OCI-LY1 (cell line): ENCODE results near the gene FAM90A1.
"Not testable (repeated sequence)": the region's sequence is repeated elsewhere in the genome, so short reads cannot be mapped to it uniquely, and the experiment has no call there.

Experiments
- H2AFZ ChIP-seq: fragments of 200-600 bp; sonication (generic), shearing (Covaris generic); 2 replicates; pipeline ENCODE4 v1.6.0; 2014; ENCODE audit warnings: antibody characterized with exemption, mild to moderate bottlenecking, low read length
- H3F3A ChIP-seq: fragments of 200-600 bp; sonication (generic), shearing (Covaris generic); 2 replicates; pipeline ENCODE4 v1.6.0; 2014; ENCODE audit warnings: mild to moderate bottlenecking, antibody characterized with exemption, low read length, moderate library complexity; ENCODE audit not compliant: insufficient read depth
- H3K27ac ChIP-seq: fragments of 200-600 bp; sonication (generic); 2 replicates; pipeline ENCODE4 v1.5.1; 2014; ENCODE audit warnings: low read length, mixed run types, mild to moderate bottlenecking, low read depth; ENCODE audit not compliant: poor library complexity, severe bottlenecking
- H3K27me3 ChIP-seq: fragments of 200-600 bp; sonication (generic); 2 replicates; pipeline ENCODE4 v1.6.0; 2014; ENCODE audit warnings: antibody characterized with exemption, mild to moderate bottlenecking, low read length, moderate library complexity; ENCODE audit not compliant: insufficient read depth
- H3K36me3 ChIP-seq: fragments of 200-600 bp; sonication (generic); 2 replicates; pipeline ENCODE4 v1.6.1; 2014; ENCODE audit warnings: mild to moderate bottlenecking, antibody characterized with exemption, low read length, moderate library complexity, mixed read lengths; ENCODE audit not compliant: insufficient read depth
- H3K4me1 ChIP-seq: fragments of 200-600 bp; sonication (generic); 2 replicates; pipeline ENCODE4 v1.5.1; 2014; ENCODE audit warnings: mild to moderate bottlenecking, low read length, moderate library complexity; ENCODE audit not compliant: insufficient read depth, severe bottlenecking
- H3K4me2 ChIP-seq: fragments of 200-600 bp; sonication (generic), shearing (Covaris generic); 2 replicates; pipeline ENCODE4 v1.6.1; 2014; ENCODE audit warnings: low read length
- H3K4me3 ChIP-seq: fragments of 200-600 bp; sonication (generic); 2 replicates; pipeline ENCODE4 v1.5.1; 2014; ENCODE audit warnings: low read length, low read depth, mild to moderate bottlenecking, mixed read lengths; ENCODE audit not compliant: poor library complexity, severe bottlenecking
- H3K79me2 ChIP-seq: fragments of 200-600 bp; shearing (Covaris generic); 2 replicates; pipeline ENCODE4 v1.6.1; 2016; ENCODE audit warnings: mixed run types, low read length, mixed read lengths; ENCODE audit not compliant: insufficient read depth
- H3K9ac ChIP-seq: fragments of 200-600 bp; sonication (generic), shearing (Covaris generic); 2 replicates; pipeline ENCODE4 v1.6.1; 2014; ENCODE audit warnings: mild to moderate bottlenecking, low read length, mixed read lengths
- H3K9me2 ChIP-seq: fragments of 200-600 bp; sonication (generic), shearing (Covaris generic); 2 replicates; pipeline ENCODE4 v1.6.1; 2014; ENCODE audit warnings: low read depth, mild to moderate bottlenecking, low read length, mixed read lengths
- H3K9me3 ChIP-seq: fragments of 200-600 bp; shearing (Covaris generic); 2 replicates; pipeline ENCODE4 v1.6.1; 2014; ENCODE audit warnings: low read length, mixed read lengths
- H4K20me1 ChIP-seq: fragments of 200-600 bp; sonication (generic), shearing (Covaris generic); 2 replicates; pipeline ENCODE4 v1.6.0; 2016; ENCODE audit warnings: mild to moderate bottlenecking, low read length; ENCODE audit not compliant: insufficient read depth

FAM90A1 gene

GRCh38 chr12:8240340-8241114 lies 13.1 kb upstream of the FAM90A1 start:
- not testable (repeated sequence) for H3K4me3 ChIP-seq, H3K36me3 ChIP-seq, H3K27me3 ChIP-seq, H3K79me2 ChIP-seq, H3K4me1 ChIP-seq, H3K9me3 ChIP-seq, H3K9ac ChIP-seq, H3K27ac ChIP-seq, H3F3A ChIP-seq, H2AFZ ChIP-seq, H3K4me2 ChIP-seq, H3K9me2 ChIP-seq, H4K20me1 ChIP-seq

GRCh38 chr12:8237031-8237430 lies 9.6 kb upstream of the FAM90A1 start:
- not testable (repeated sequence) for H3K4me1 ChIP-seq, H3K9me3 ChIP-seq, H3F3A ChIP-seq, H4K20me1 ChIP-seq, H3K9ac ChIP-seq, H3K79me2 ChIP-seq, H3K36me3 ChIP-seq, H3K4me2 ChIP-seq, H3K9me2 ChIP-seq, H3K27me3 ChIP-seq, H3K4me3 ChIP-seq, H3K27ac ChIP-seq, H2AFZ ChIP-seq

GRCh38 chr12:8235316-8236157 lies 8.1 kb upstream of the FAM90A1 start:
- H3K9me3 ChIP-seq, H3K27ac ChIP-seq, H3K27me3 ChIP-seq, H3K9ac ChIP-seq, H3K36me3 ChIP-seq, H3K4me2 ChIP-seq, H2AFZ ChIP-seq, H4K20me1 ChIP-seq, H3K4me1 ChIP-seq, H3F3A ChIP-seq, H3K79me2 ChIP-seq, H3K9me2 ChIP-seq, H3K4me3 ChIP-seq: not testable (repeated sequence)

GRCh38 chr12:8234746-8235145 lies 7.3 kb upstream of the FAM90A1 start:
- H3K79me2 ChIP-seq, H3K4me1 ChIP-seq, H3K4me2 ChIP-seq, H3K9ac ChIP-seq, H3K36me3 ChIP-seq, H3F3A ChIP-seq, H3K27me3 ChIP-seq, H3K27ac ChIP-seq, H3K4me3 ChIP-seq, H3K9me2 ChIP-seq, H3K9me3 ChIP-seq, H4K20me1 ChIP-seq, H2AFZ ChIP-seq: not testable (repeated sequence)

GRCh38 chr12:8233935-8234495 lies 6.6 kb upstream of the FAM90A1 start:
- H3K27ac ChIP-seq, H3K27me3 ChIP-seq, H3K4me2 ChIP-seq, H3K4me3 ChIP-seq, H3K9ac ChIP-seq, H2AFZ ChIP-seq, H3K9me2 ChIP-seq, H3F3A ChIP-seq, H4K20me1 ChIP-seq, H3K36me3 ChIP-seq, H3K4me1 ChIP-seq, H3K79me2 ChIP-seq, H3K9me3 ChIP-seq: not testable (repeated sequence)

- not testable (repeated sequence) for H3K9me2 ChIP-seq, H3K4me2 ChIP-seq, H2AFZ ChIP-seq, H3K9me3 ChIP-seq, H3K27ac ChIP-seq, H3K9ac ChIP-seq, H3K27me3 ChIP-seq, H3F3A ChIP-seq, H3K4me1 ChIP-seq, H3K36me3 ChIP-seq, H4K20me1 ChIP-seq, H3K4me3 ChIP-seq, H3K79me2 ChIP-seq
These were observed 6.0 kb upstream of the FAM90A1 start for GRCh38 chr12:8233300-8233855.
